Posterior cingulate gyrus (tissue), 11 donors: Measurements from ENCODE around the gene GMPPA.

ENCODE experiments used
- DNase-seq, 10 donors: peaks; one replicate each; pipeline versions ENCODE4 v3.0.0 to v3.0.0-alpha.2; 2020 to 2021; ENCODE audit warnings: mixed read lengths in 3 of 10
- intact Hi-C: fragments of 100-400 bp; cut with DNase I; formaldehyde crosslinking; loops from one replicate; pipeline ENCODE4 v1.15.1; 2023

Gene GMPPA

DNA sequence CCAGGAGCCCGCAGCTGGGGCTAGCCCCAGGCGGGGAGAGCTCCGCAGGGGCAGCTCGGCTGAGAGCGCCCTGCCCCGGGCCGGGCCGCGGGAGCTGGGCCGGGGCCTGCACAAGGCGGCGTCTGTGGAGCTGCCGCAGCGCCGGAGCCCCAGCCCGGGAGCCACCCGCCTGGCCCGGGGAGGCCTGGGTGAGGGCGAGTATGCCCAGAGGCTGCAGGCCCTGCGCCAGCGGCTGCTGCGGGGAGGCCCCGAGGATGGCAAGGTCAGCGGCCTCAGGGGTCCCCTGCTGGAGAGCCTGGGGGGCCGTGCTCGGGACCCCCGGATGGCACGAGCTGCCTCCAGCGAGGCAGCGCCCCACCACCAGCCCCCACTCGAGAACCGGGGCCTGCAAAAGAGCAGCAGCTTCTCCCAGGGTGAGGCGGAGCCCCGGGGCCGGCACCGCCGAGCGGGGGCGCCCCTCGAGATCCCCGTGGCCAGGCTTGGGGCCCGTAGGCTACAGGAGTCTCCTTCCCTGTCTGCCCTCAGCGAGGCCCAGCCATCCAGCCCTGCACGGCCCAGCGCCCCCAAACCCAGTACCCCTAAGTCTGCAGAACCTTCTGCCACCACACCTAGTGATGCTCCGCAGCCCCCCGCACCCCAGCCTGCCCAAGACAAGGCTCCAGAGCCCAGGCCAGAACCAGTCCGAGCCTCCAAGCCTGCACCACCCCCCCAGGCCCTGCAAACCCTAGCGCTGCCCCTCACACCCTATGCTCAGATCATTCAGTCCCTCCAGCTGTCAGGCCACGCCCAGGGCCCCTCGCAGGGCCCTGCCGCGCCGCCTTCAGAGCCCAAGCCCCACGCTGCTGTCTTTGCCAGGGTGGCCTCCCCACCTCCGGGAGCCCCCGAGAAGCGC is 15.0 kb upstream of the GMPPA start:
- intact Hi-C loops = loop anchor here (5.0 kb wide), 1 partner anchor 39 kb away; no protein-coding TSS in a partner anchor
- no peak for DNase-seq

- no peak for DNase-seq
- intact Hi-C loops = loop anchor here (5.0 kb wide), 1 partner anchor 38 kb away; no protein-coding TSS in a partner anchor
Observed at GRCh38 chr2:219484343-219485200, 14.1 kb upstream of the GMPPA start.

GRCh38 chr2:219485201-219485580 is 13.5 kb upstream of the GMPPA start:
- intact Hi-C loops = no loop called here
- no peak for DNase-seq

GRCh38 chr2:219486380-219486959 is 12.2 kb upstream of the GMPPA start:
- intact Hi-C loops = no loop called here
- no peak for DNase-seq

DNA sequence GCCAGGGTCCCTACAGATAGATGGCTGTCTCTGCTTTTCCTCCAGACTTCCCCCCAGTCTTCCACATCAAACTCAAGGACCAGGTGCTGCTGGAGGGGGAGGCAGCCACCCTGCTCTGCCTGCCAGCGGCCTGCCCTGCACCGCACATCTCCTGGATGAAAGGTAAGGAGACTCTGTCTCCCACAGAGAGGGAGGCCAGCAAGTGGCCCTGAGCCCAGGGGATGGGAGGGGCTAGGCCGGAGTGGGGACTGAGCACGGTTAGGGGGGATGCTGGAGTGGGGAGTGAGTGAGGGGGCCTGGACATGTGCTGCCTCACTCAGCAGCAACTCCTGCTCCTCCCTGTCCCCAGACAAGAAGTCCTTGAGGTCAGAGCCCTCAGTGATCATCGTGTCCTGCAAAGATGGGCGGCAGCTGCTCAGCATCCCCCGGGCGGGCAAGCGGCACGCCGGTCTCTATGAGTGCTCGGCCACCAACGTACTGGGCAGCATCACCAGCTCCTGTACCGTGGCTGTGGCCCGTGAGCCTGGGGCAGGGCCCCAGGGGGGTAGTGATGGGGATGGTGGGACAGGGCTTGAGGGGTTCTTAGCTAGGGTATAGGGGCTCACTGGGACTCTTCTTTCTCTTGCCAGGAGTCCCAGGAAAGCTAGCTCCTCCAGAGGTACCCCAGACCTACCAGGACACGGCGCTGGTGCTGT is 10.4 kb upstream of the GMPPA start:
- peak in 1 of 10 donors; percentile 63 for DNase-seq
- intact Hi-C loops = no loop called here

GRCh38 chr2:219488844-219489194 is 9.9 kb upstream of the GMPPA start:
- DNase-seq = no peak
- intact Hi-C loops = no loop called here

DNA sequence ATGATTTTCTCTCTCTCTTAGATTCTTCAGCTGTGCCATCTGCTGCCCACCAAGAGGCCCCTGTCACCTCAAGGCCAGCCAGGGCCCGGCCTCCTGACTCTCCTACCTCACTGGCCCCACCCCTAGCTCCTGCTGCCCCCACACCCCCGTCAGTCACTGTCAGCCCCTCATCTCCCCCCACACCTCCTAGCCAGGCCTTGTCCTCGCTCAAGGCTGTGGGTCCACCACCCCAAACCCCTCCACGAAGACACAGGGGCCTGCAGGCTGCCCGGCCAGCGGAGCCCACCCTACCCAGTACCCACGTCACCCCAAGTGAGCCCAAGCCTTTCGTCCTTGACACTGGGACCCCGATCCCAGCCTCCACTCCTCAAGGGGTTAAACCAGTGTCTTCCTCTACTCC is 9.4 kb upstream of the GMPPA start:
- DNase-seq = no peak
- intact Hi-C loops = no loop called here

DNA sequence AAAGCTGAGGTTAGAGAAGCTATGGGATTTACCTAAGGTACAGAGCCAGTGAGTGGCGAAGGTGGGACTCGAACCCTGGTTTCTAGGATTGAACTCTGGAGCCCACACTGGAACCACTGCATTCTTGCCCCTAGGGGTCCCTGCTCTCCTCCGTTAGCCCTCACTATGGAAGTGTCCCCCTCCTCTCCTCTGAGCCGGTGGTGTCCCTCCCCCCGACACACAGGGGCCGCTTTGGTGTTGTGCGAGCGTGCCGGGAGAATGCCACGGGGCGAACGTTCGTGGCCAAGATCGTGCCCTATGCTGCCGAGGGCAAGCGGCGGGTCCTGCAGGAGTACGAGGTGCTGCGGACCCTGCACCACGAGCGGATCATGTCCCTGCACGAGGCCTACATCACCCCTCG is 8.5 kb upstream of the GMPPA start:
- peak in 1 of 10 donors; percentile 82 for DNase-seq
- intact Hi-C loops = no loop called here

- peak in 1 of 10 donors; percentile 77 for DNase-seq
- intact Hi-C loops = no loop called here
Observed at GRCh38 chr2:219490600-219491130, 8.0 kb upstream of the GMPPA start.

- intact Hi-C loops = no loop called here
- no peak for DNase-seq
Observed at GRCh38 chr2:219491278-219491963, 7.3 kb upstream of the GMPPA start.

GRCh38 chr2:219492575-219492974 is 6.1 kb upstream of the GMPPA start:
- intact Hi-C loops = no loop called here
- DNase-seq = no peak

DNA sequence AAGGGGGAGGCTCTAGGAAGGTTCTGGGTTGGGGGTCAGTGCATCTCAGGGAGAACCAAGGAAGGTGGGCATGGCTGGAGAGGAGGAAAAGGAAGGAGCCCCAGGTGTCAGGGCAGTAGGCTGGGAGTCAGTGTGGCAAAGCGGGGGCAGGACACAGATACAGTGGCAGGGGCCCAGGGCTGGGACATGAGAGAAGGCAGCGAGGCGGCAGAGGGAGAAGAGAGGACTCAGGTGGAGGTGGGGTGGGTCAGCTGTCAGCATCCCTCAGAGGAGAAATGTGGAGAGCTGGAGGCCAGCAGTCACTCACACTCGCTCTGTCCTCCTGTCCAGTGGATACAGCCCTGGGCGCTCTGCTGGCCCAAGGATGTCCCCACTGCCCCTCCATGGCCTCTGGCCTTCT is 5.6 kb upstream of the GMPPA start:
- intact Hi-C loops = no loop called here
- DNase-seq = no peak

DNA sequence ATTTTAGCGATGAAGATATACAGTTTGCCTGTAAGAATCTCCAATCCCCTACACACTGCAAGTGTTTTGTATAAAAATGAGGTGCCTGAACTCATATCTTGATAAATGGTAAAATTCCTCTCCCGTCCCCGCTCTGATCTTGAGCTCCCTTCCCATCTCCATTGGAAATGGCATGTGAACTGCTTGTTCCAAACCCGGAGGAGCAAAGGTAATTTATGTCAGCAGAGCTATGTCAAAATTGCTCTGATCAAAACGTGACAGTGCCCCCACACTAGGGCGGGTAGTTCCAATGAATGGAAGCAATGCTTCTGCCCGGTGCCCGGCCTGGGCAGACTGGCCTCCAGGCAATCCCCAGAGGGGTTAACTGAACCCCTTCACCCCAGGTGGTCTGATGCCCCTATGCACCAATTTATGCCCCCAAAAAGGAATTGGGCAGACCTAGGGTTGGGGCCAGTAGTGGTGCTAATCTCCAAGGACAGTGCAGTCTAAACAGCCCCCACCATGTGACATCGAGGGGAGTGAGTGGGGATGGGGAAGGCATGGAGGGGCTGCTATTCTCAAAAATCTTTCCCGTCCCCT is 3.6 kb upstream of the GMPPA start:
- intact Hi-C loops = no loop called here
- no peak for DNase-seq

DNA sequence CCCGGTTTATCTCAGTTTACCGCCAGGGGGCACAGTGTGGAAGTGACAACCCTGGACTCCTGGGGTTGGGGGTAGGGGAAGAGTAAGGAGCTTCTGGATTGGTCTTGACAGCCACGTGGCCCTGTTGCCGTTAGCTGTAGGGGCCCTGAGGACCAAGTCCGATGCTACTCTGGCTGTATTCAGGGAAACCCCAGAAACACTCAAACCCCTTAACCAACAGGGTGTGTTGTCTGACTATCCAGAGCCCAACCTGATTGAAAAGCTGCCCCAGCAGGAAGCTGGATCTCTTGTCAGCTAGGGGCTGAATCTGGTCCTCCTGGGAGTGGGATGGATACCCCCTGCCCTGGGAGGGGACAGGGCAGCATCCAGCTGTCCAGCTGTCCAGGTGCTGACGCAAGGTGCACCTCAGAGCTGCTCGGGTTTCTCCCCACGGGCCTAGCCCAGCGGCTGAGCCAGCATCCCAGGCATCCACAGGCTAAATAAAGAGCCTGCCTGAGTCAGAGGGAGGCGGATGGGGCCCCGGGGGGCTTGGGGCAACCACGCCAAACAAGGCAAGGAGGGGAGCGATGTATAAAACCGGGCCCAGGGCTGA is 3.1 kb upstream of the GMPPA start:
- DNase-seq = peak in 9 of 10 donors; percentile 45 to 92 (median 65)
- intact Hi-C loops = no loop called here

- intact Hi-C loops = no loop called here
- no peak for DNase-seq
Observed at GRCh38 chr2:219496247-219496824, 2.4 kb upstream of the GMPPA start.

GRCh38 chr2:219496825-219497494 is 1.7 kb upstream of the GMPPA start:
- DNase-seq = no peak
- intact Hi-C loops = no loop called here

GRCh38 chr2:219497495-219498279 is 1.0 kb upstream of the GMPPA start:
- intact Hi-C loops = loop anchor here (1.0 kb wide), 1 partner anchor 33 kb away; no protein-coding TSS in a partner anchor
- DNase-seq = peak in 3 of 10 donors; percentile 48 to 94 (median 56)
